ENCODE measurements around the gene CDC34. TPM values are rescaled to one million over a fixed set of nuclear protein-coding genes. Genes with fewer than 3 reads are reported as not detected.

Gene CDC34
- total RNA-seq, 1 donor from 2014 or later: 86.3 TPM

DNA sequence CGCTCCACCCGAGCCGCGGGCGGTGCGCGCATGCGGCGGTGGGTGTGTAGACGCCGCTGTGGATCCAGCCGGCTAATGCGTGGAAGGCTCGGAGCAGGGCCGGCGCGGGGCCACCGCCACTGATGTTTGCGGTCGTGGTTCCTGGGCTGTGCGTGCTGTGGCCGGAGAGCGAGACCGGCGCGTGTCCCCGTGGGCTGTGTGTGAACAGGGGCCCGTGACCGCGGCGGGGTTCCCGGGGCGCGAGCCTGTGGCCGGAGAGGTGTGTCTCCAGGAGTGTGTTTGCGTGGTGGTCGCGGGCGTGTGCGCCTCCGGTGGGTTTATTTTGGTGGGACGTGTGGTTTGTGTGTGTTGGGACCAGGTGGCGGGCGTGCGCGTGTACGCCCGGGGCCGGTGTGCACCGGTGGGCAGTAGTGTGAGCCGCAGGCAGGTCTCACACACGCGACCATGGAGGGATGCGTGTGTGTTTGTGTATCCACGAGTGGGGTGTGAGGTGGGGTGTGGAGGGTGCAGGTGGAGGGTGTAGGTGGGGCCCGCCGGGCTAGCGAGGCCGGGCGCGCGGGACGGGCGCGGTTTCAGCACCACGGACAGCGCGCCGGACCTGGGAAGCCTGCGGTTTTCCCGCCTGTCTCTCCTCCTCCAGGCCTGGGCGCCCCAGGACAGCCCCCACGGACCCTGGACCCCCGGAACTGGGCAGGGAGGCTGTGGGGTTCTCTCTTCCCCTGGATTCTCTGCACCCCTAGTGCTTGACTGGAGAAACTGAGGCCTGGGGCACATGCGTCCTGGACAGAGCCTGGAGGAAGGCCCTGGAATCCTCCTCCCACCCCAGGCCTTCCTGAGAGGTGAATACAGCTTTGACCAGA is 59.8 kb downstream of the CDC34 start:
- peak; percentile 60 for ATAC-seq (ENCODE audit: poor library complexity)
- intact Hi-C loops (cut with DNase I): no loop called here
- no peak for DNase-seq

Other genes with a start within 250 kb of the CDC34 start
- 0.56 TPM for gene PLPP2, start 240.4 kb upstream of the CDC34 start, total RNA-seq
- 18.3 TPM for gene MIER2, start 187.0 kb upstream of the CDC34 start, total RNA-seq
- 1.7 TPM for gene C2CD4C, start 122.6 kb upstream of the CDC34 start, total RNA-seq
- 8.8 TPM for gene SHC2, start 70.7 kb upstream of the CDC34 start, total RNA-seq
- 0.24 TPM for gene MADCAM1, start 35.3 kb upstream of the CDC34 start, total RNA-seq
- 10.8 TPM for gene TPGS1, start 24.3 kb upstream of the CDC34 start, total RNA-seq
- gene GZMM, start 12.3 kb downstream of the CDC34 start, total RNA-seq: 0.32 TPM
- gene BSG, start 40.8 kb downstream of the CDC34 start, total RNA-seq: 1,928 TPM
- 4.1 TPM for gene HCN2, start 58.1 kb downstream of the CDC34 start, total RNA-seq
- 54.5 TPM for gene POLRMT, start 101.8 kb downstream of the CDC34 start, total RNA-seq
- not detected for gene FGF22, start 108.1 kb downstream of the CDC34 start, total RNA-seq
- 21.2 TPM for gene RNF126, start 131.5 kb downstream of the CDC34 start, total RNA-seq
- 27.4 TPM for gene FSTL3, start 144.6 kb downstream of the CDC34 start, total RNA-seq
- not detected for gene PRSS57, start 163.7 kb downstream of the CDC34 start, total RNA-seq
- gene PALM, start 177.2 kb downstream of the CDC34 start, total RNA-seq: 32.9 TPM
- not detected for gene MISP, start 219.4 kb downstream of the CDC34 start, total RNA-seq